Mesenchymal stem cell (in vitro differentiated cells and primary cell): ENCODE results near the gene PEMT.

Experiments
- DNase-seq: peaks from one replicate; pipeline ENCODE4 v3.0.0-alpha.2; 2013
- H2AFZ ChIP-seq: one replicate; pipeline ENCODE4 v1.6.1; 2013; ENCODE audit warnings: low read depth, mild to moderate bottlenecking, control low read depth, inconsistent platforms, low read length, moderate library complexity
- H2AK5ac ChIP-seq: 2 replicates; pipeline ENCODE4 v1.6.1; 2013; ENCODE audit warnings: low read length, moderate library complexity, mild to moderate bottlenecking, inconsistent platforms; ENCODE audit not compliant: severe bottlenecking
- H2BK120ac ChIP-seq: one replicate; pipeline ENCODE4 v1.6.1; 2013; ENCODE audit warnings: low read depth, mild to moderate bottlenecking, inconsistent platforms, low read length, moderate library complexity
- H2BK12ac ChIP-seq, 2 experiments: one replicate each; pipeline ENCODE4 v1.6.1; 2013; ENCODE audit warnings: inconsistent platforms in 2 of 2, low read length in 2 of 2, mild to moderate bottlenecking in 2 of 2, moderate library complexity in 2 of 2, control low read depth in 1 of 2
- H2BK15ac ChIP-seq: one replicate; pipeline ENCODE4 v1.6.1; 2013; ENCODE audit warnings: mild to moderate bottlenecking, low read depth, inconsistent platforms; ENCODE audit not compliant: poor library complexity, severe bottlenecking
- H2BK5ac ChIP-seq: 2 replicates; pipeline ENCODE4 v1.6.1; 2013; ENCODE audit warnings: low read depth, mild to moderate bottlenecking, low read length, control low read depth, inconsistent platforms; ENCODE audit not compliant: poor library complexity, severe bottlenecking
- H3K14ac ChIP-seq, 2 experiments: one replicate each; pipeline ENCODE4 v1.6.1; 2013; ENCODE audit warnings: inconsistent platforms in 2 of 2, low read length in 2 of 2, control low read depth in 1 of 2, mild to moderate bottlenecking in 1 of 2, moderate library complexity in 1 of 2
- H3K18ac ChIP-seq, 2 experiments: one replicate each; pipeline ENCODE4 v1.6.1; 2013; ENCODE audit warnings: inconsistent platforms in 2 of 2, low read length in 2 of 2, control low read depth in 1 of 2, low read depth in 1 of 2, mild to moderate bottlenecking in 1 of 2
- H3K23ac ChIP-seq, 2 experiments: one replicate each; pipeline ENCODE4 v1.6.1; 2013; ENCODE audit warnings: inconsistent platforms in 2 of 2, low read length in 2 of 2, mild to moderate bottlenecking in 2 of 2, moderate library complexity in 2 of 2, control low read depth in 1 of 2
- H3K27ac ChIP-seq: 2 replicates; pipeline ENCODE4 v1.5.1; 2013; ENCODE audit warnings: mild to moderate bottlenecking, moderate library complexity, low read length, control low read depth, inconsistent platforms; ENCODE audit not compliant: poor library complexity, severe bottlenecking
- H3K27me3 ChIP-seq, 2 experiments: 2 replicates each; pipeline versions ENCODE4 v1.6.1 to v1.7.0; 2013; ENCODE audit warnings: low read length in 2 of 2, mild to moderate bottlenecking in 2 of 2, moderate library complexity in 2 of 2, control low read depth in 1 of 2, inconsistent platforms in 1 of 2; ENCODE audit not compliant: control insufficient read depth in 1 of 2, insufficient read depth in 1 of 2
- H3K36me3 ChIP-seq, 2 experiments: 2 replicates each; pipeline versions ENCODE4 v1.6.1 to v1.7.0; 2013; ENCODE audit warnings: low read length in 2 of 2, control low read depth in 1 of 2, inconsistent platforms in 1 of 2, low read depth in 1 of 2, mild to moderate bottlenecking in 1 of 2; ENCODE audit not compliant: insufficient read depth in 2 of 2, control insufficient read depth in 1 of 2
- H3K4ac ChIP-seq, 2 experiments: one replicate each; pipeline ENCODE4 v1.6.1; 2013; ENCODE audit warnings: inconsistent platforms in 2 of 2, low read length in 2 of 2, mild to moderate bottlenecking in 2 of 2, moderate library complexity in 2 of 2, control low read depth in 1 of 2, low read depth in 1 of 2
- H3K4me1 ChIP-seq: 2 replicates; pipeline ENCODE4 v1.6.1; 2013; ENCODE audit warnings: low read depth, low read length, control low read depth; ENCODE audit not compliant: control insufficient read depth, insufficient read depth
- H3K4me2 ChIP-seq: 2 replicates; pipeline ENCODE4 v1.6.1; 2013; ENCODE audit warnings: low read length, mild to moderate bottlenecking, inconsistent platforms; ENCODE audit not compliant: poor library complexity, severe bottlenecking
- H3K4me3 ChIP-seq, 2 experiments: 2 replicates each; pipeline versions ENCODE4 v1.5.1 to v1.7.0; 2013; ENCODE audit warnings: low read length in 2 of 2, mild to moderate bottlenecking in 2 of 2, control low read depth in 1 of 2, low read depth in 1 of 2; ENCODE audit not compliant: insufficient read depth in 1 of 2
- H3K79me1 ChIP-seq: replicated peaks from 2 replicates; pipeline ENCODE4 v1.6.1; 2013; ENCODE audit warnings: mild to moderate bottlenecking, control low read depth, low read length, inconsistent platforms; ENCODE audit not compliant: poor library complexity, severe bottlenecking
- H3K9ac ChIP-seq: 2 replicates; pipeline ENCODE4 v1.7.0; 2013; ENCODE audit warnings: mild to moderate bottlenecking, low read length, moderate library complexity
- H3K9me3 ChIP-seq: 2 replicates; pipeline ENCODE4 v1.7.0; 2013; ENCODE audit warnings: mild to moderate bottlenecking, low read length; ENCODE audit not compliant: control insufficient read depth
- H4K8ac ChIP-seq: one replicate; pipeline ENCODE4 v1.6.1; 2013; ENCODE audit warnings: inconsistent platforms, mild to moderate bottlenecking, low read length, moderate library complexity
- H4K91ac ChIP-seq: one replicate; pipeline ENCODE4 v1.6.1; 2013; ENCODE audit warnings: mild to moderate bottlenecking, low read length, inconsistent platforms
- WGBS: methylation state at CpG from one replicate; pipeline ENCODE4 v1.1.7; 2013; ENCODE audit warnings: mixed read lengths; 5-methylcytosine and 5-hydroxymethylcytosine counted together

The PEMT gene

GRCh38 chr17:17590141-17590751 lies 1.3 kb downstream of the PEMT start:
- Histone ChIP-seq H3K27me3 (no peaks in the 10 kb centered on the region), H3K4me2 (peak overlapping the region; percentile 92), H4K8ac (peak overlapping the region; percentile 79), H3K36me3 (no peaks in the 10 kb centered on the region), H2BK120ac (no peak overlapping the region), H3K4me3 (peak overlapping the region in 1 of 2 experiments; percentile 97), H2AK5ac (no peak overlapping the region), H3K9me3 (no peaks in the 10 kb centered on the region), H3K9ac (peak overlapping the region; percentile 92), H2BK5ac (no peak overlapping the region), H4K91ac (peak overlapping the region; percentile 4), H2BK15ac (no peak overlapping the region), H3K79me1 (peaks cover 28% of the 10 kb centered on the region), H3K4ac (no peak overlapping the region), H3K4me1 (peaks cover 23% of the 10 kb centered on the region), H3K27ac (no peak overlapping the region), H3K18ac (no peak overlapping the region), H2AFZ (no peak overlapping the region), H2BK12ac (no peak overlapping the region), H3K14ac (no peak overlapping the region), H3K23ac (no peak overlapping the region)
- 58% methylated on average over 11 of the region's 11 CpGs for WGBS
- DNase-seq: no peak

DNA sequence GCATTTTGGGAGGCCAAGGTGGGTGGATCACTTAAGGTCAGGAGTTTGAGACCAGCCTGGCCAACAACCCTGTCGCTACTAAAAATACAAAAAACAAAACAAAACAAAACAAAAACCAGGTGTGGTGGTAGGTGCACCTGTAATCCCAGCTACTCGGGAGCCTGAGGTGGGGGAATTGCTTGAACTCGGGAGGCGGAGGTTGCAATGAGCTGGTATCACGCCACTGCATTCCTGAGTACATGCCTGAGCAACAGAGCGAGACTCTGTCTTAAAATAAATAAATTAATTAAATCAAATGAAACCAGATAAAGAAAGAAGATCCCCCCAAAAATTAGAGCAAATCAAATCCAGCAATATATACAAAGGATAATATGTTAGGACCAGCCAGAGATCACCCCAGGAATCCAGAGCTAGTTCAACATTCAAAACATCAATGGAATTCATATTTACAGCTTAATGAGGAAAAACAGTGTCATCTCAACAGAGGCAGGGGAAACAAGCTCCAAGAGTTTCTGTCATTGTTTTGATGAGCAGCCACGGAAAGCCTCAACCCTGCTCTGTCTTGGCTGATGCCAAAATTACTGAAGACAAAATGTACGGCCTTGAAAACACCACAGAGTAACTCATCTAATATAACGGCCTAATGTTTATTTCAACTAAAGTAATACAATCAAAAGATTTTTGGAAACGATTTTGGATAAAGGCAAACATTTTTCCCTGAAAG lies 3.7 kb downstream of the PEMT start:
- DNase-seq: no peak
- Histone ChIP-seq H3K9ac (peak overlapping the region; percentile 25), H3K79me1 (peaks cover 38% of the 10 kb centered on the region), H4K91ac (no peak overlapping the region), H3K4ac (no peak overlapping the region), H3K27me3 (no peaks in the 10 kb centered on the region), H3K23ac (no peak overlapping the region), H2BK120ac (no peak overlapping the region), H3K4me1 (peaks cover 21% of the 10 kb centered on the region), H4K8ac (no peak overlapping the region), H2BK12ac (no peak overlapping the region), H3K14ac (no peak overlapping the region), H3K36me3 (no peaks in the 10 kb centered on the region), H3K4me2 (no peak overlapping the region), H3K4me3 (no peak overlapping the region), H2AFZ (no peak overlapping the region), H2BK15ac (no peak overlapping the region), H2BK5ac (no peak overlapping the region), H2AK5ac (no peak overlapping the region), H3K27ac (peak overlapping the region; percentile 3), H3K18ac (no peak overlapping the region), H3K9me3 (no peaks in the 10 kb centered on the region)
- 93% methylated on average over 8 of the region's 10 CpGs for WGBS

DNA sequence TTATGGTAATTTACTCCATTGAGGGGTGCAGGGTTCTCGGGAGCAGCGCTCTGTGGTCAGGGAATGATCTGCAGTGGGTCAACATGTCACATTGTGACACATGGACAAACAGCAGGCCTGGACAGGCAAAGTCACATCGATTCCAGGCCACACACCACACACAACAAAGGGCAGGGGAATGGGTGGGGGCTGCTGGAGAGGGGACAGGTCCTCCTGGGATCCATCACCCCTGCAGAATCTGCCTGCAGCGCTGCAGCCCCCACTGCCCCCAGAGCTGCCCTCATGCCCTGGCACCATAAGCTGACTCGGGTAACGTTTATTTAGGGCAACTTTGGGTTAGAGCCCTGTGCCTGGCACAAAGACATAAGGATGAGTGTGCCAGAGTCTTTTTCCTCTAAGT lies 9.1 kb downstream of the PEMT start:
- Histone ChIP-seq H2BK15ac (no peak overlapping the region), H3K18ac (peak overlapping the region in 1 of 2 experiments; percentile 28), H3K27me3 (no peaks in the 10 kb centered on the region), H2BK5ac (no peak overlapping the region), H3K23ac (no peak overlapping the region), H3K9ac (no peak overlapping the region), H3K79me1 (peaks cover 27% of the 10 kb centered on the region), H2AK5ac (no peak overlapping the region), H4K91ac (no peak overlapping the region), H3K36me3 (no peaks in the 10 kb centered on the region), H2BK12ac (no peak overlapping the region), H3K4me1 (peaks cover 15% of the 10 kb centered on the region), H3K9me3 (no peaks in the 10 kb centered on the region), H2BK120ac (no peak overlapping the region), H3K4me2 (no peak overlapping the region), H2AFZ (no peak overlapping the region), H4K8ac (no peak overlapping the region), H3K4me3 (no peak overlapping the region), H3K27ac (no peak overlapping the region), H3K4ac (no peak overlapping the region), H3K14ac (no peak overlapping the region)
- DNase-seq: no peak
- WGBS: 76% methylated on average over 4 of the region's 6 CpGs

- H4K8ac ChIP-seq: no peak overlapping the region
- H3K9me3 ChIP-seq: no peaks in the 10 kb centered on the region
- H3K14ac ChIP-seq: no peak overlapping the region
- no peak overlapping the region for H3K4ac ChIP-seq
- no peak overlapping the region for H2BK120ac ChIP-seq
- DNase-seq: no peak
- 84% methylated on average over 5 of the region's 6 CpGs for WGBS
- H4K91ac ChIP-seq: no peak overlapping the region
- H3K79me1 ChIP-seq: peaks cover 27% of the 10 kb centered on the region
- H3K4me2 ChIP-seq: no peak overlapping the region
- no peak overlapping the region for H3K27ac ChIP-seq
- H3K23ac ChIP-seq: no peak overlapping the region
- H2AK5ac ChIP-seq: no peak overlapping the region
- H2BK15ac ChIP-seq: no peak overlapping the region
- H3K18ac ChIP-seq: no peak overlapping the region
- H3K36me3 ChIP-seq: peaks cover 0 to 4% of the 10 kb centered on the region in 2 experiments
- H3K4me3 ChIP-seq: peak overlapping the region in 1 of 2 experiments; percentile 20
- no peak overlapping the region for H2AFZ ChIP-seq
- no peak overlapping the region for H2BK12ac ChIP-seq
- H3K27me3 ChIP-seq: no peaks in the 10 kb centered on the region
- H3K9ac ChIP-seq: peak overlapping the region; percentile 38
- peaks cover 22% of the 10 kb centered on the region for H3K4me1 ChIP-seq
- no peak overlapping the region for H2BK5ac ChIP-seq
Observed at GRCh38 chr17:17581509-17581908, 10.0 kb downstream of the PEMT start.
